Erythroblast (primary cell): ENCODE measurements around the gene MRC2.

Source experiments
- DNase-seq, 2 experiments: peaks; one replicate each; lab custom pipeline; 2025; lab: John Stamatoyannopoulos, UW
- GATA1 ChIP-seq: IDR thresholded peaks from 2 replicates; pipeline ENCODE4 v1.6.1; 2011; ENCODE audit warnings: low read depth, mild to moderate bottlenecking, control low read depth, low read length, moderate library complexity
- POLR2A ChIP-seq: IDR thresholded peaks from 2 replicates; pipeline ENCODE4 v1.6.1; 2011; ENCODE audit warnings: mild to moderate bottlenecking, low read length

MRC2 gene

GRCh38 chr17:62631936-62632924, 4.8 kb downstream of the MRC2 start:
- TF ChIP-seq POLR2A (no peak), GATA1 (no peak)
- no peak for DNase-seq

GRCh38 chr17:62637809-62638208, 10.3 kb downstream of the MRC2 start:
- no peak for DNase-seq

GRCh38 chr17:62641153-62641552, 13.7 kb downstream of the MRC2 start:
- DNase-seq = no peak
- TF ChIP-seq GATA1 = no peak

More at GRCh38 chr17:62637809-62638208, 10.3 kb downstream of the MRC2 start:
- TF ChIP-seq GATA1 (no peak), POLR2A (no peak)

- DNase-seq = no peak
- TF ChIP-seq POLR2A = no peak
- TF ChIP-seq GATA1 = no peak
Observed at GRCh38 chr17:62641951-62642350, 14.5 kb downstream of the MRC2 start.

- DNase-seq = no peak
- no peak for TF ChIP-seq GATA1
- no peak for TF ChIP-seq POLR2A
Observed at GRCh38 chr17:62643496-62643895, 16.0 kb downstream of the MRC2 start.

- TF ChIP-seq GATA1 (no peak), POLR2A (no peak)
- DNase-seq = no peak
Observed at GRCh38 chr17:62644487-62645173, 17.2 kb downstream of the MRC2 start.

- no peak for DNase-seq
- no peak for TF ChIP-seq GATA1
- no peak for TF ChIP-seq POLR2A
Observed at GRCh38 chr17:62648251-62648955, 20.9 kb downstream of the MRC2 start.

- TF ChIP-seq GATA1 (no peak), POLR2A (no peak)
- no peak for DNase-seq
Observed at GRCh38 chr17:62648956-62649294, 21.5 kb downstream of the MRC2 start.

- DNase-seq = no peak
- no peak for TF ChIP-seq POLR2A
- no peak for TF ChIP-seq GATA1
Observed at GRCh38 chr17:62649570-62649969, 22.1 kb downstream of the MRC2 start.

- DNase-seq = no peak
Observed at GRCh38 chr17:62650587-62650986, 23.1 kb downstream of the MRC2 start.

GRCh38 chr17:62652251-62653001, 25.0 kb downstream of the MRC2 start:
- DNase-seq = no peak
- TF ChIP-seq POLR2A (no peak), GATA1 (no peak)

More at GRCh38 chr17:62650587-62650986, 23.1 kb downstream of the MRC2 start:
- TF ChIP-seq POLR2A (no peak), GATA1 (no peak)

GRCh38 chr17:62653002-62653825, 25.7 kb downstream of the MRC2 start:
- no peak for TF ChIP-seq GATA1
- no peak for TF ChIP-seq POLR2A
- peak; percentile 41 to 47 for DNase-seq
